ENCODE measurements around the gene CYYR1.

CYYR1 gene

DNA sequence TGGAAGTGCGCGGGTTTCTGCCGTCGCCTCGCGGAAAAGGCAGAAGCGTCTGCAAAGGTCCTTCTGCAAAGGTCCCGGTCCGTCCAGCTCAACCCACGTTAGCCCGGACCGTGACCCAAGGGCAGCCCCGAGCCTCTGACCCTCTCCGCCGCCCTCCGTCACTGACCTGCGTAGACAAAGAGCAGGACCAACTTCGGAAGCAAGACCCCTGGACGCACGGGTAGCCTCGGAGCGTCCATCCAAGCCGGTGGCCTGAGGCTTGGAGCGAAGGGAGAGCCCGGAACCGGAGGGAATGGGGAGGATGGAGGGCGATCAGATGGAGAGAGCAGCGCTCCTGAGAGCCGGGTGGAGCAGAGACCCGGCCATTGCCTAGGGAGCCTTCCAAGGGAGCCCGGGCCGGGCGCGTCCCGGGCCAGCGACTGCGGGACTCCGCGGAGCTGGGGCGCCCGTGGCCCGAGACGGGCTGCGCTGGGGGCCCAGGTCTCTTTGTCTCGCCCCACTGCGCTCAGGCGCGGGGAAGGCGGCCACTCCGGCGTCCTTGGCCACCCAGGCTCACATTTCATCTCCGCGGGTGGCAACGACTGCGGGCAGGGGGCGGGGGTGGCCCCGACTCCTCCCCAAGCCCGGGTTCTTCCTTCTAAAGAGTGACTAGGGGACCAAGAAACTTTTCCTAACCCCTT lies at the start of gene CYYR1:
CYYR1 (minus strand) TSS at position 585 of the 680 bp plus-strand sequence; CDS start at position 239, 346 bp downstream.
- DNase-seq (ENCODE audit: low read depth, low spot score): peak; percentile 12

DNA sequence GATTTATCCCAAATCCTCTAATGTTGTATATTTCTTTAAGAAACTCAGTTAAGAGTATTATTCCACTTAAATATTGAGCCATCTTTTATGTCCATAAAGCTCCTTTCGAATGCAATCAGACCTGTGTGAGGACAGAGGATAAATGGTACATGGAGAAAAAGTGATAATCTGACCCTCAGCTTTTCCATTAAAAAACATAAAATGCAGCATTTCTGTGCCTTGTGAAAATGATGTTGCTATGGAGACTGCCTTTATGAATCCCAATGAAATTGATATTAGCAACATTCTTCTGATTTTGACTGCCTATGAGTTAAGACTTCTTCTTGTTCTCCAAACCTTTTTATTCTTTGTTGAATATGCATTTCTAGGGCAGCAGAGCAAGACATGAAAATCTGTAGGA lies 44.1 kb upstream of the CYYR1 start:
- DNase-seq (ENCODE audit: low read depth, low spot score): no peak

DNA sequence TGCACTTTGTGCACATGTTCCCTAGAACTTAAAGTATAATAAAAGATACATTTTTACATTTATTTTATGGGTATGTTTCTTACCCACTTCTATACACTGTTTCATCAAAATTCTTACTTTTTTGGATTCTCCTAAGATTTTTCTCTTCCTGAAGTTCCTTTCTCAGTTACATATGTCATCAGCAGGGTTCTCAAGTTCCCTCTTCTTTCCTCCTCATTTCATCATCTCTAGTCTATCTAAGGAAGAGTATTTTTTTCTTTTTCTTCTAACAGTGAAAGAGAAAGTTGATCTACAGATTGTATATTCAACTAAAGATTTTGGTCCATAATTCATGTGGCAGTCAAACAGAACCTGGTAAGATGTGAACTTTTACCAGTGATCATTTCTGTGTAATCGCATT lies 41.2 kb upstream of the CYYR1 start:
- no peak for DNase-seq (ENCODE audit: low read depth, low spot score)

DNA sequence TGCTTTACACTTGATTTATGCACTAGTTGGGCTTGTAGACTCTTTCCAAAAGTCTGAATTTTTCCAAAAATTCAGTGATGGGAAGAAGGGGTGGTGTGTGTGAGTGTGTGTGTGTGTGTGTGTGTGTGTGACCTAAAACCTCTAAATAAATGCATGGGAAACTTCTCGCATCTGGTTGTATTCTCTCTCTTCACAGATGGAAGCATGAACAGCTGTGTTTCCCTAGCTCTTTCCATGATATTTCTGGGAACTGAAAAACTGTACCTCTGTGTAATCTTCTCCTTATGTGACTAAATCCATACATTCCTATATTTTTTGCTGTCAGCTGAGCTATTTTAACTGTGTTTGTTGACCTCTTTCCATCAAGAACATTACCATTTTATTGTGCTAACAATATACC lies 26.2 kb upstream of the CYYR1 start:
- no peak for DNase-seq (ENCODE audit: low read depth, low spot score)

DNA sequence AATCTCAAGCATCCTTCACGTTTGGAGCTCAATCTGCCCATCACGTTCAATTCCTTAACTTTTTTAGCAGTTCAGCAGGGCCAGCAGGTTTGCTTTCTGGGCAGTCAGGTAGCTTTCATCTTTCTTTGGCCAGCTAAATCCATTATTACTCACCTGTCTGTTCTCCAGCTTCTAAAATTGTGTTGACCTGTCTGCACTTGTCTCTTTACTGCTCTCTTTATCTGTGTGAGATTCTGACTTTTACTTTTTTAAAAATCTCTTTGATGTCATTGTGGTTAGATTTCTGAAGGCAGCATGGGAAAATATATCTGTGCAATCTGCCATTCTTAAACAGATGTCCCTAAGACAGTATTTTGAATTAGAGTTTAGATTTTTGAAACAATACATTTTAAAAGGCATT lies 24.9 kb upstream of the CYYR1 start:
- DNase-seq (ENCODE audit: low read depth, low spot score): no peak

DNA sequence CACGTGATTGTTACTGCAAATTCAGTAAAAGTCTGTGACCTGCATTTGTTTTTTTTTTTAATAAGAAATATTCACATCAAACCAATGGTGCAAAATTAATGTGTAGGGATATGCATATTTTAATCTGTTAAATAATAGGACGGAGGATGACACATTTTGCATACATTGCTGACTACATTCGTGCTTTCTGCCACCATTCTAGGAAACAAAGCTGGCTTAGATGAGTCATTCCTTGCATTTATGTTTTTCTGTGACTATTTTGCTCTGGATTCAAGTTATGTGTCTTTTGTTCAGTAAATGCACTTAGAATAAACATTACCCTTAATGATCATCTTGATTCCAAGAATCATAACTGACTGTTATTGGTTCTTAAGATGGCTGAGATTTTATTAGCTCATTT lies 23.9 kb upstream of the CYYR1 start:
- no peak for DNase-seq (ENCODE audit: low read depth, low spot score)

DNA sequence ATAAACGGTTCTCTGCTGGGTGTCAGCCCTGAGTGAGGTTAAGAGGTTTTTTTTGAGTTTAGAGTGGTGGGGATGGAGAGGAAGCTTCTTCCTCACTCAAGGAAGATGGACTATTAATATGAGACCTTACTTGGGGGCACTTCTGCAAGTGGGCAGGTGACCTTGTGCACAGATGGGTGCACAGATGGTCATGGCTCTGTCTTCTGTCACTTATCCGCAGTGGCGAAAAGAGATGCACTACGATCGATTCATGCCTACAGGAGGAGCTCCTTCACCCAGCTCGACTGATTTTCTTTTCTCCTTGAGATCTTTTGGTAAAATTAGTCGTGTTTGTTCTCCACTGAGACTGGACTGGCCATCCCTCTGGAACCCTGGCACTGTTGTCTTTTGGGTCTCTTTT lies 22.9 kb upstream of the CYYR1 start:
- no peak for DNase-seq (ENCODE audit: low read depth, low spot score)

DNA sequence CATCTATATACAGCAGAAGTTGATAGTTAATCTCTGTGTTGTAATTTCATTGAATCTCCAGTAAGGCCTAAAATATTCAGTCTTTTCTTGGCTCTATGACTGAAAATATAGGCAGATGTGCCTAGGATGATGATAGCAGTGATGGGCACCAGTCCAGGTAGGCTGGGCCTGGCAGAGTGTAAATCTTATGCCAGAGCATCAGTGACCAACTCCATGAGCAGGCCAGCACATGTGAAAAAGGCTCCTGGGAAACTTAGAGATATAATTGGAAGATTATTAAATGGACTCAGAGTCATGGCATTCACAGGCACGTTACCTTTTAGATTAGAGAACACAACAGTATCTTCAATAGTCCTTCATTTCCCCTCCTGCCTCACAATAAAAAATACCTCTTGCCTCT lies 20.7 kb upstream of the CYYR1 start:
- no peak for DNase-seq (ENCODE audit: low read depth, low spot score)

DNA sequence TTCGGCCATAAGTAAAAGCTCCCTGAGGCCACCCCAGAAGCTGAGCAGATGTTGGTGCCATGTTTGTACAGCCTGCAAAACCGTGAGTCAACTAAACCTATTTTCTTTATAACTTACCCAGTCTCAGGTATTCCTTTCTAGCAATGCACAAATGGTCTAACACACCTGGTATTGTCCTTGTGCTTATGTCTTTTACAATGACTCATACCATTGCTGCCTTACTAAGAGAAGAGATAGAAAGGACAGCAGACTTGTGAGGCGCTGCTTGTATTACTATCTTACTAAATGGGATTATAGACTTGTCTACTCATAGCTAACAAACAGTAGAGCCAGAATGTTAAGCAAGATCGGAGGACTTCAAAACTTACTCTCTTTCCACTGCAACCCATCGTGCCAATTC lies 18.5 kb upstream of the CYYR1 start:
- no peak for DNase-seq (ENCODE audit: low read depth, low spot score)

DNA sequence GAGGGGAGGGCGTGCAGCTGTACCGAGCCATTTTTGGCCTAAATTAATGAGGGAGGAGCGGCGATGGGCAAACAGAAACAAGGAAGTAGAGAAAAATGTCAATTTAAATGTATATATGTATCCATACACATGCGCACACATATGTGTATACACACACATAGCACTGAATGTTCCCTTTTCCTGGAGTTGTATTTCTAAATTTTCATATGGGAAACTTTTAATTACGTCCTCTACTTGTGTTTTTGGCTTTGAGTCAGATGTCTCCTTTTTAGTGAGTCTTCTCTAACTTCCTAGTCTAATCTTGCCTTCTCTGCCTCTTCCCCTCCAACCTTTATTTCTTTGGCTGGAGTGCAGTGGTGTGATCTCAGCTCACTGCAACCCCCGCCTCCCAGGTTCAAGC lies 15.4 kb upstream of the CYYR1 start:
- no peak for DNase-seq (ENCODE audit: low read depth, low spot score)

DNA sequence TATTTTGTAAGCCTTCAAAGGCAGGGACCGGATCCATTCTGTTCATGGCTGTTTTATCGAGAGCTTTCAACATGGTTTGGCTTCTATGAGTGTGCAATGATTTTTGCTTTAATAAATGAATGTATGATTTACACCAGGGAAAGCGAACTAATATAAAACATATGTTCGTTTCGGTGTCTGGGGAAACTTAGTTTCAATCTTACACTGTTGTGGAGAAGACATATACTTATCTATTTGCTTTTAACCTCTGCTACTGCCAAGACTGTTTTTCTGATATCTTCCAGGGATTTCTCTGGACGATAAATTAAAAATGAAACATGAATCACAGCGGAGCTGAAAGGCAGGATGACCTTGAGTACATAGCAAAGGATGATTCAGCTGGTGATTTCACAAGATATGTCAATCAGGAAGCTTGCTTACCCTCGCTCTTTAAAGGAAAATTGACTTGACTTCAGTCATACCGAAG lies 14.7 kb upstream of the CYYR1 start:
- no peak for DNase-seq (ENCODE audit: low read depth, low spot score)

DNA sequence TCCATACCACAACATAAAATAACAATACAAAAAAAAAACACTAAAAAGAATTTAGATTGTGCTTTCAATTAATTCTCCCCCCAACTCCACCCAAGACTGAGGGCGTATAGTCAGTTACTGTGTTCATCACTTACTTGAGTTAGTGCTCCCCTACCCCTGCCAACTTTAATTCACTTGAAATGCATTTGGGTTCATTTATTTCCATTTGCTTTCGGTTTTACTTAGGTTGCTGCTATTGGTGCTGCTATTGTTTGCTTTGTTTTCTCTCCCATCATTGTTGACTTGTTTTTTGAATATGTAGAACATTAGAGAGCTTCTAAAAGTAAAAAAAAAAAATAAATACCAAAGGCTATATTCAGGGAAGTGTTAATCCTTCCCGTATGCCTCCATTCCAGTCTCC lies 10.7 kb upstream of the CYYR1 start:
- DNase-seq (ENCODE audit: low read depth, low spot score): no peak

DNA sequence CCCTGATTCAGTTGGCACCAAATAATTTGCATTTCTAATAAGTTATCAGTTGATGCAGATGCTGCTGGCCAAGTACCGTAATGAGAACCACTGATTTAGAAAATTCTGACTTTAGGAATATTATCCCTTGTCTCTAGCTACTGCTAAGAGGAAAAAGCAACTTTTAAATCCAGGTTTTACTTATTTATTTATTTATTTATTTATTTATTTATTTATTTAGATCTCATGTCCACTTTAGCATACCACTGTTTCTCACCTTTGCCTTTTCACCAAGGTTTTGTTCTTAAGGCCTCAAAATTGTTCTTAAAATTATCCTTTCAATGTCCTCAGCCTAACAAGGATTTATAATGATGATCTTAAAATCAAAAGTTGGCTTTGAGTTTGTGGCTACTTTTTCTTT lies 8.7 kb upstream of the CYYR1 start:
- DNase-seq (ENCODE audit: low read depth, low spot score): no peak

DNA sequence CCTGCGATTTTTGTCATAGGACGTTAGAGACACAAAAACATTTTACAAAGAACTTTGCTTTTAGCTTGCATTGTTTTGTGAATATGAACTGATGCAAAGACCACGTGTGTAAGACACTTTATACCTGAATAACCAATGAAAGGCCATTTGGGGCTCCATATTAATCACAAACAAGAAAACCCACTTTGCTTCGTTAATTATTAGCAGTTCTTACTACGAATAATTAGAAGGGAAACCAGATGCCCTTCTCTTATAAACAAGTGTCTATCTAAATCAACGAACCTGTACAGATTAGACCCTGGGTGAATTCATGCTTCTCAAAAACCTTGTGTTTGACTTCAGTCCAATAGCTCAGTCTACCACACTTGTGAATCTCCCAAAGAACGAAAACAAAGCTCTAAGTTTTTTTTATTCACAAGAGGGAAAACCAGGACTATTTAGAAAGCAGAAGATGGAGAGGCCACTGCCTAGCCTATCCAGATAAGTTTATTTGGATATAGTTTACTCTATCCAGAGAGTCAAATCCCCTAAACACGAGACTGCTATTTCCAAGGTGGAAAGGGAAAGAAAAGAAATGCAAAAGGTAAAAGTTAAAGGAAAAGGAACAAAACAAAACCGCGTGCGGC lies 897 bp downstream of the CYYR1 start:
- DNase-seq (ENCODE audit: low read depth, low spot score): no peak

DNA sequence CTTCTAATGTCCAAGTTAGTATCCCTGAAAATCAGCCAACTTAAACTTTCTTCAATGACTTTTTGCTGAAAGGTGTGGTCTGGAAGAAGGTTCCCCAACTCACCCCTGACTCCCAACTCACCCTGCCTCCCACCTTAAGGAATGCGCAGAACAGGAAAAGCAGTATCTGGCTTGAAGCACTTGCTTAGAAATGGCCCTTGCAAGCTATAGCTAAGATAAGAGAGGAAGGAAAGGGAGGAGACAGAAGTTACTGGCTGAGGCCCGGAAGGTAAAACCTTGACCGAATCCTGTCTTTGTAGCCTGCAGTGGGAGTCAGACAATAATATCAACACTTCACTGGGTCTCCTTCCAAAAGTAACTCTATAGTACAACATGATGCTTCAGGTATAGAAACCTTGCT lies 2.9 kb downstream of the CYYR1 start:
- no peak for DNase-seq (ENCODE audit: low read depth, low spot score)

DNA sequence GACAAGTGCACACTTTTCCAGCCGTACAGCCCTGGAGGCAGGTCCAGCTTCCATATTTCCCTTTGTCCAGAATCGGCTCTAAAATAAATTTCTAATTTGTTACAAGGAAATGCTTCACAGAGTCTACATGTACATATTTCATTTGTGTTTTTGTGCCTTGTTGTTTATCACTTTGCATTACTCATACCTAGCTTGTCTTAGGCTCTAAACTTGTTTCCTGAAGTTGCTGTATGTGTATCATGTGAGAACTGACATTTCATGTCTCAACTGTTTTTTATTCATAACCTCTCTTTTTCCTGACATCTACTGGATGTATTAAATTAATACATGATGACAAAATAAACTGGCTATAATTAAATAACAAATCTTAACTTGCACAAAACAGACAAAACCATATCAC lies 7.5 kb downstream of the CYYR1 start:
- DNase-seq (ENCODE audit: low read depth, low spot score): no peak

DNA sequence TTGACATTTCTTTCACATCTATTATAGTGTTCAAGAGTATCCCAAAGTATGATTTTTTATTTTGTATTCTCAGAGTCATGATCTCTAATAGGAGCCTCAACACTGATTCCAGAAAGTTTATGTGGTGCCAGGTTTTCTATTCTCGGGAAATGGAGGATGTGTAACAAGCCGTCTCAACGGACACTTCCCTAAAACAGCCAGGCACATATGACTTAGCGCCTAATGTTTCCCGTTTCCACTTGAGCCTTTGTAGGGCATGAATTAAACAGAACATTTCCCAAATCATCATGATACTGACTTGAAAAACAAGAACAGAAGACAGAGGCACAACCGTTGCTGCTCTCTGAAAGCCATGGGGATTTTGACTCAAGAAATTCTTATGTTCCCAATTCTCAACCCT lies 8.0 kb downstream of the CYYR1 start:
- no peak for DNase-seq (ENCODE audit: low read depth, low spot score)

DNA sequence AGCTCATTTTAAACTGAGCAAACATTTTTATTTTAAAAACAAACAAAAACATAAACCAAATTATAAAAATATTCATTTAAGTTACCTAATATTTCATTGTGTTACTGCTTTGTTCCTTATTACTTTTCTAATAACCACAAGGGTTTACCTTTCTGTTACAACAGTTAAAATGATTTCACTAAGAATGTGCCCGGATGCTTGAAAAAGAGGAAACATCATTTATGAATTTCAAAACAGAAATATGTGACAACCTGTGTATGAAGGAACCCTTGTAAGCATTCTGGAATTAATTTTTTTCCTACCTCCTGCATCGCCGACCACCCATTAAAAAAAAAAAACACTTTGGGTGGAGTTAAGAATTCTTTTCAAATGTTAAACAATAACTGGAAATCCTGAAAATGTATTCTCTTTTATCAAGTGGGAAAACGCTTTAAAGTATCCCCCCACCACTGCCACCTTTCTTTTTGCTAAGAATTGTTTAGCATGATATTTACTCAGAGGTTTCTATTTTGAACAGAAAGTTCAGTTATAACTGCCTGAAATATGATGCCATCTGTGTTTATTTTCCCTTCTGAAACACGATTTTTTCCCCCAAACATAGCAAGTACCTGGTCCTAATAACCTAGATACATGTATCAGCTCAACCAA lies 9.1 kb downstream of the CYYR1 start:
- DNase-seq (ENCODE audit: low read depth, low spot score): no peak

DNA sequence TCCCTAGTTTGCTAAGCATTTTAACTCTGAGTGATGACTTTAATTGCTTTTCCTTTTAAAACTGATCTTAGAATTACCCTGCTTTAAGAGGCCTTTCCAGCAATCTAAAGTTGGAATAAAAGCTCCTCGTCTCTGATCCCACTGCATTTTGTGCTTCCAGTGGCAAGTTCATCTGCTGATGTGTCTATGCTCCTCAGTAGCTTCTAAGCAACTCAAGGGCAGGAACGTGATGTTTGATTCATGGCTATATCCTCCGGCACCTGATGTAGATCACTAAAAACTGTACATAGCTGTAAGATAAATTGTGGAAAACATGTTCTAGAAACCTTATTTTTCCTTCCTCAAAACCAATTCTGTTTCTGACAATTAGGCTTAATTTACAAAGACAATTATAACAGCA lies 12.5 kb downstream of the CYYR1 start:
- DNase-seq (ENCODE audit: low read depth, low spot score): no peak

DNA sequence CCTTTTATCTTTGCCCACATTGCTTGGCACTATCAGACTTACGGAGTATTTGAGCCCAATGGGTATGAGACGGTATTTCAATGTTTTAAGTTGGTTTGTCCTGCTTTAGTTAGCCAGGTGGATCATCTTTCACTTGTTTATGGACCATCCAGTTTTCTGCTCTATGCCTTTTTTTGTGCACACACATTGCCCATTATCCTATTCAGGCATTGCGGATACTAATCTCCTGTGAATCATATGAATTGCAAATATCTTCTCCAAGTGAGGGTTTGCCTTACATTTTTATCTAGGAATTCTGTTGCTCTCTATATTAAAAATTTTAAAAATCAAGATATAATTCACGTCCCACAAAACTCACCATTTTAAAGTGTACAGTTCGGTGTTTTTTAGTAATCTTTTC lies 14.0 kb downstream of the CYYR1 start:
- no peak for DNase-seq (ENCODE audit: low read depth, low spot score)

DNA sequence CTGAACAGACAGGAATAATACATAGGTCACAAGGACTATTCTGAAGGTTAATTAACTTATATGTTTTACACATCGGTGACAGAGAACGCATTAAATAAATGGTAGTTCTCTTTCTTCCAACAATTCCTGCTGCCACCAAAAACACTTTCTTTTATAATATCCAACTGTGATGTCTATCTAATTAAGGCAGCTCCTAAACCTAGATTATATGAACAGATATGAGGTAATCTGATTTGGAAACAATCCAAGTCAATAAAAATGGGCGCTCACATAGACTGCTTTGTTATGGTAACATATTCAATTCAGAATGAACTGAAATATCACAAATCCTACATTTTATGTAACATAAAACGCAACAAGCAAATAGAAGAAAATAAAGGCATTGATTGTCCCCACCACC lies 16.0 kb downstream of the CYYR1 start:
- no peak for DNase-seq (ENCODE audit: low read depth, low spot score)

DNA sequence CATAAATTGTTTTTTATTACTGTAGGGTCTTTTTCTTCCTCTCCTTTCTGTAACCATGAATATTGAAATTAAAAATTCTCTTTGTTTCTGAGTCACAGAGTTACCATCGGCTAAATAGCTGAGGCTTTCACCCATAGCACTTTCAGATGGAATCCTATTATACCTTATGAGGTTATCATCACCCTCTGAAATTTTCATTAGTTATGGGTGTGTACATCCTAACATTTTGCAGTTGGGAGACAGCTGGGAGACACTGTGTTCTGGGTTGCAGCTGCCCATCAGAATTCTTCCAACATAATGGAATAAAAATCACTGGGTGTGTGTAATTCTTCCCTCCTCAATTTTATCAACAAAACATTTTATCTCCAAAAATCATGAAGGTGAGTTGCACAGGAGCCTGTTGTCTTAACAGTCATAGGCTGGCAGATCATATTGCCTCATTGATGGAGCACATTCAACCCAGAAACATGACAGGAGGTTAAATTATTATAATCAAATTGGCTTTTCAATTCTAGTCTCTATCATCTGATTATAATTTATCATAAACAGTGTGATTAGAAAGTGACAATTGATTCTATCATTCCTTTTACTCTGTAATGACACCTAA lies 17.4 kb downstream of the CYYR1 start:
- DNase-seq (ENCODE audit: low read depth, low spot score): no peak

DNA sequence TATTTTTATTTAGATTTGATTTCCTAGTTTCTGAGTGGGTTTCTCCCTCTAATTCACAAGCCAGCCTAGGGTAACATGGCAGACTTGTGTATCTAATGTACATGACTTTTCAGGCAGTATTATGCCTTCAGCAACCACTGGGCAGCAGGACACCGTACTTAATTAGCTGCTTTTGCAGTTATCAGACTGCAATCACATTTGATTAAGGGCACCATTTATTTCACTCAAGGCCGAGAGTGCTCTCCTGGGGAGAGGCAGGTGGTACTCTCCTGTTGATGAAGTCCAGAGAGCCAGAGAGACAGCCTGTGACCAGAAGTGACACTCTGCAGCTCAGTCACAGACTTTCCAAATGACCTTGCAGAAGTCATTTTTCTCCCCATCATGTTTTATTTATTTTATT lies 18.7 kb downstream of the CYYR1 start:
- DNase-seq (ENCODE audit: low read depth, low spot score): no peak

Data from iPS DF 19.7 (cell line).